Germinal center (tissue), 1 donor: ENCODE measurements around the gene STN1.

Experiments used
- DNase-seq: peaks from one replicate; pipeline ENCODE4 v3.0.0; 2012; ENCODE audit warnings: mixed read lengths, low spot score

Gene STN1

GRCh38 chr10:103894441-103894864, 23.5 kb downstream of the STN1 start:
- no peak for DNase-seq

DNA sequence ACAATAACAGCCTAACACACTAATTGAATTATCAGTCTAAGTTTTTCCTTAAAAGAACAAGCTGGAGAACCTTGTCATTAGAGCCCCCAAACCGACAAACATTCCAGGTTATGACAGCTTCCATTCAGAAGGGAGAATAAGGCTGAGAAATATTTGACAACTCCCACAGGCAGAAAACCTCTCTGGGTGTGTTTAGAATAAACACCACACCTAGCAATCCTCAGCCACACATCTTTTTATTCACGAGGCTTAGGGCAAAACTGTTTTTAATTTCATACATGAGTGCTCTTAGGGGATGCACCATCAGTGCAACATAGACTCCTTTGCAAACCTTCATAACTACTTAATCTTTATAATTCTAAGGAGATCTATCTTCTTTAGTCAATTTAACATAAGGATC, 24.2 kb downstream of the STN1 start:
- DNase-seq = no peak

- DNase-seq = no peak
Observed at GRCh38 chr10:103892181-103892580, 25.8 kb downstream of the STN1 start.

DNA sequence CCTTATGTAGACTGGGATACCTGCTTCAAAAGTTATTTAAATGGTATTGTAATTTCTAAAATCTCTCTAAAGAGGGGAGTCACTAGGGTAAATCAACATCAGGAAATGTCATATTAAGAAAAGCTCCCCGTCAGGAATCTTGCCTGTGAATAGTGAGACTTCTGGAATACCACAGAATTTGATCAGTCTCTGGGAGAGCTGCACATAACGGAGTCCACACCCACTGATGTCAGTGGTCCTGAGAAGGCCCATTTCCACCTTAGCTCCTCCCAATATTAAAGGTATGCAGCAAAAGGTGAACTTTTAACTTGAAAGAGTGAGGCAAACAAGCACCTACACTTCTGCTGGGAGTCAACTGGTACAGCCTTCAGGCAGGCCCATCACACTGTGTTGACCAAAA, 27.3 kb downstream of the STN1 start:
- no peak for DNase-seq

DNA sequence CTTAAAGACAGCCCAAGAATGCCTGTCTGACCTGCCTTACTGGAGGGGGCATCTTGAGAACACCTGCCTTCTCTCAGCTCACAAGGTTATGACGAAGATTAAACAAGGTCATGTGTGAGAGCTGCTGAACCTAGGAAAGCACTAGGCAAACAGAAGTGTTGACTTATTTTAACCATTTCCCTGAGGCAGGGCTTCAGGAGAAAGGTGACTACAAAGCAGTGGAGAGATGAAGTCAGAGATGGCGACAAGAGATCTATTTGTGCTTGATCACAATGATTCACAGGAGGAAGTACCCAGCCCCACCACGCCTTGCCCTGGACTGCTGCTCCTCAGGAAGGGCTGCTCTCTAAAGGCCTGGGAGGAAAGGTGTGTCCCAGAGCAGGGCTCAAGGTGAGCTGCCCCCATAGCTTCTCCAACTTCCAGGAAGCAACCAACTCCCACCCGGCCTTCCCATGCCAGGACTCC, 27.8 kb downstream of the STN1 start:
- DNase-seq = no peak

GRCh38 chr10:103889121-103889720, 28.8 kb downstream of the STN1 start:
- DNase-seq = no peak

GRCh38 chr10:103888113-103888841, 29.7 kb downstream of the STN1 start:
- peak; percentile 57 for DNase-seq

DNA sequence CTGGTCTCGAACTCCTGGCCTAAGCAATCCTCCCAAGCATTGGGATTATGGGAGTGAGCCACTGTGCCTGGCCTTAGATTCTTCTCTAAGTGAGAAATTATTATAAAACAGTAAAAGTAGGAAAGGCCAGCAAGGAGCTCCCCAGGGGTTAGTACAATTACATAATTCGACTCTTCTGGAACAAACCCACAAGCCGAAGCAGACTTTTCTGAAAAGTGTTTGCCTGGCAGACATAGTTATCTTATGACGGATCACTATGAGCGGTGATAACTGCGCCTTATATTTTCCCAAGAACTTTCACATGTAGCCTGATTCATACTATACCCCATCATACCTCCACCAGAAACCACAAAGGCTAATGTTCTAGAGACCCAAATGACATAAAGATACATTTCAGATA, 32.4 kb downstream of the STN1 start:
- DNase-seq = no peak

GRCh38 chr10:103884681-103885139, 33.3 kb downstream of the STN1 start:
- DNase-seq = peak; percentile 43

- DNase-seq = no peak
Observed at GRCh38 chr10:103882285-103883007, 35.5 kb downstream of the STN1 start.

DNA sequence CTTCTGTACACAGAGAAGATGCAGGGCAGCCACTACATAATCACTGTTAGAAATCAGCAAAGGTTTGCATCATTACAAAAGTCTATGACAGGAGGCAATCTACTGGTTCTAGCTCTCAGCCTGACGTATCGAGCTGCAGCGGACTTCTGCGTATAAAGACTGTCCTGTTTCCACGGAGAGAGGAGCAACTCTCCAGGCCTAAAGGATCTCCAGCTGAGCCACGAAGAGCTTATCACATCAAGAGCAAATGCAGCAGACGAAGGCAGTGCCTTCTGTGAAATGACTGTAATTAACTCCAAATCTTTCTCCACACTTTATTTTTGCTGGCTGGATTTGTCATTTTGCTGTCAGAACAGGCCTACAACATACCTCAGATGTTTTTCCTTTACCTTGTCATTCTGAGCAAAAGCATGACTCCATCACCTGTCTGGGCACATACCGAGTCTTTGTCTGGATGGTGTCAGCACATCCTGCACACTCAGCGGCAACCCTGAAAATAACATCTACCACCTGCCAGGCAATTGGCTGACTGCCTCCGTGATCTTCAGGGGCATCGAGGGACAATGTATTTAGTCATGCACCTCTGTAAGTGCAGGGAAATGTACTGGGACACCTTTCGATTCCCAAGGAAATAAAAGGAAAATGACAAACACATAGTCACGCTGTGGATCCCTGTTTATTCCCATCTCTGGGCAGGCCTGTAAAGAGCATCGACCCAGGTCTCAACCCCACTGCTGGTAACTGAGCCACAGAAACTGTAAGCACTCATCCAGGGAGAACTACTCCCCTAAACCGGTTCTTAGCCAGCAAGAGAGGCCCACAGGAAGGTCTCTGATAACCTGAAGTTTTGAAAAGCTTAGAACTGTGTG, 36.3 kb downstream of the STN1 start:
- no peak for DNase-seq

GRCh38 chr10:103879831-103880230, 38.2 kb downstream of the STN1 start:
- no peak for DNase-seq

DNA sequence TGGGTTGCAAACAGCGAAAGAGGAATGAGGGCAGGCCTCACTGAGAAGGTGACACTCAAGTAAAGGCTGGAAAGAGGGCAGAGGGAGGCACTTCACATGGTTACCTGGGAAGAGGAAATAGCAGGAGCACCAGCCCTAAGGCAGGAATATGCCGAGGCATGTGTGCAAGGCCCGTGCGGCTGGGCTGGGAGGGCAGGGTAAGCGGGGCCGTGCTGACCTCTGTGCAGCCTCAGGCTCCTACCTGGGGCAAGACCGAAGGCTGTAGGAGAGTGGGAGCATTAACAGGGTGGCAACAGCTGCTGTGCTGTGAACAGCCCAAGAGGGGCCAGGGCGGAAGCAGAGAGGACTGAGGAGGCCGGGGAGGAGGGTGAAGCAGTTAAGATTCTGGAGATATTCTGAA, 38.6 kb downstream of the STN1 start:
- no peak for DNase-seq

DNA sequence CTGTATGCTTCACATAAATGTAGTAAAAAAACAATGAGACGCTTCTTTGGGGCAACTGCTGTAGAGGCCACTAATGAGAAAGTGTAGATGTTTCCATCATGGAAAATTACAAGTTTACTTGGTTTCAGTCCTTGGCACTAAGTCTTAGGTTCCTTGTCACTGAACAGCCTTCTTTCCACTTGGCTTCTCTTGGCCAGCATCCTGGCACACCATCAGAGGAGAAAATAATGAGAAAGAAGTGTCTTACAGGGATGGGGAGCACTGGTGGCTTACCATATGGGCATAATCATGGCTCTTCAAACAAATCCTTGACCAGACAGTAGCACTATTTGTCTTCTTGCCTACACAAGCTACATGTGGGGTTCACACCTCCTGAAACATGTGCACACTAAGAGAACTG, 40.1 kb downstream of the STN1 start:
- DNase-seq = no peak

GRCh38 chr10:103876155-103876554, 41.8 kb downstream of the STN1 start:
- DNase-seq = no peak

DNA sequence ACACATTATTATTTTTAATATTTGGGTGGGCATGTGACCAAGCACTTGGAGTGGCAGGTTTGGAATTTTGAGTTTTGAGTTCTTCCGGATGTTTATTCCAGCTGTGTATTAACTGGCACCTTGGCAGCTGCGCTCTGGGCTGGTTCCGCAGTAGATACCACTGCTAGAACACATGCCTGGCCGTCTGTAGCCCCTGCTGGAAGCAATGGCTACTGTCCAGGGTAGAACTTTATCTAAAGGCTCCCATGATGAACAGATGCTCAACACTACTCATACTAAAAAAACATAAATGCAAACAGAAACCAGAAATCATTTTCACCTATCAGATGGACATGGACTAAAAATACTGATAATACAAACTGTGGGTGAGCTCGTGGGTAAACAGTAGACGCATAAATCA, 43.3 kb downstream of the STN1 start:
- no peak for DNase-seq

DNA sequence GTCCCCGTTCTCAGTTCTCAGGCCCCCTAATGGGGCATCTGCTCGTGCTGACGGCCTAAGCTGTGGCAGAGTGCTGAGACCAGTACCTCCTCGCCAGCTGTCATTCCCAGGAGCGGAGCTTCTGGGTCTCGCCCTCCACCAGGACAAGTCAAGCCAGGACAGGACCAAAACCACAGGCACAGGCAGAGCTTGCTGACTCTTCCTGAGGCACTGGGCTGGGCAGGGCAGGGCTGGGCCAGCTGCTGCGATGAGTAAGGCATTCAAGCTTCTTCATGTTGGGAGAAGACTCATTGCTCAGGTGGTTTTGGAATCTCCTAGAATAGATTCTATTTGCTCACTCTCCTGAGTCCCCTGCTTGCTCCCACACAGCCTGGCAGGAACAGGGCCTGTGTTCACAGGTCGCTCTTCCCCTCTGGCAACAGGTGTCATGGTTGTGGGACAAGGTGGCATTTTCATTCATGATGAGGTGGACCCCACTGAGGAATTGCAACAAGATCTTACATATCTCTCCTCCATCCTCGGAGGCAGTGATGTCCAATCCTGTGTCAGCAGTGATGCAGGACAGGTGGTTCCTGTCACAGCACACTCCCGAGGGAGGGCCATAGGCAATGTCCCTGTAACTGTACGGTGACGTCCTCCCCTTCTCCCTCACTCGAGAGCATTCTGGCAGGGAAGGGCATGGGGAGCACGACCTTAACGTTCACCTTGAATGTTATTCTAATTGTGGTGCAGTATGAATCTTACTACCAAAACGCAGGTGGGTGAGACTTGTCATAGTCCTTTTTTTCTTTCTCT, 45.6 kb downstream of the STN1 start:
- no peak for DNase-seq

- DNase-seq = no peak
Observed at GRCh38 chr10:103871006-103871405, 47.0 kb downstream of the STN1 start.

- no peak for DNase-seq
Observed at GRCh38 chr10:103870516-103870915, 47.5 kb downstream of the STN1 start.

GRCh38 chr10:103869336-103869735, 48.6 kb downstream of the STN1 start:
- DNase-seq = no peak

DNA sequence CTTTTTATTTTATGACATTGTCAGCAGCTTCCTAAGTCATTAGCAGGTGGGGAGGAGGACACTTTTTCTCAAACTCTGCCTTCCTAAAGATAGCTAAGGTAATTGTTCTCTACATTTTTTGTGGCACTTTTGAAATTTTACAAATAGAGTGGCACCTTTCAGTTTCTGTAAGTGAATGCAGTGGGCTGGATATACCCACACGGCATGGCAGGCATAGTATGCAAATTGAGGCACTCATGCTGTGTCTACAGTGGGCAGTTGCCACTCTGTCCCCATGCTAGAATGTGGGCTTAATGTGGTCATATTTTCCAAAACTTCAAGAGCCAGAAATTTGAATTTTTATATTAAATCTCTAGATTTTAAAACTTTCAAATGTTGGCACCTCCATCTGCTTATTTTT, 49.8 kb downstream of the STN1 start:
- no peak for DNase-seq
